NCI-H82 (cell line): ENCODE results near the gene DHRS11.

Source experiments
- DNase-seq: peaks from one replicate; lab custom pipeline; 2025; lab: John Stamatoyannopoulos, UW

Gene DHRS11, protein sequence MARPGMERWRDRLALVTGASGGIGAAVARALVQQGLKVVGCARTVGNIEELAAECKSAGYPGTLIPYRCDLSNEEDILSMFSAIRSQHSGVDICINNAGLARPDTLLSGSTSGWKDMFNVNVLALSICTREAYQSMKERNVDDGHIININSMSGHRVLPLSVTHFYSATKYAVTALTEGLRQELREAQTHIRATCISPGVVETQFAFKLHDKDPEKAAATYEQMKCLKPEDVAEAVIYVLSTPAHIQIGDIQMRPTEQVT

DNA sequence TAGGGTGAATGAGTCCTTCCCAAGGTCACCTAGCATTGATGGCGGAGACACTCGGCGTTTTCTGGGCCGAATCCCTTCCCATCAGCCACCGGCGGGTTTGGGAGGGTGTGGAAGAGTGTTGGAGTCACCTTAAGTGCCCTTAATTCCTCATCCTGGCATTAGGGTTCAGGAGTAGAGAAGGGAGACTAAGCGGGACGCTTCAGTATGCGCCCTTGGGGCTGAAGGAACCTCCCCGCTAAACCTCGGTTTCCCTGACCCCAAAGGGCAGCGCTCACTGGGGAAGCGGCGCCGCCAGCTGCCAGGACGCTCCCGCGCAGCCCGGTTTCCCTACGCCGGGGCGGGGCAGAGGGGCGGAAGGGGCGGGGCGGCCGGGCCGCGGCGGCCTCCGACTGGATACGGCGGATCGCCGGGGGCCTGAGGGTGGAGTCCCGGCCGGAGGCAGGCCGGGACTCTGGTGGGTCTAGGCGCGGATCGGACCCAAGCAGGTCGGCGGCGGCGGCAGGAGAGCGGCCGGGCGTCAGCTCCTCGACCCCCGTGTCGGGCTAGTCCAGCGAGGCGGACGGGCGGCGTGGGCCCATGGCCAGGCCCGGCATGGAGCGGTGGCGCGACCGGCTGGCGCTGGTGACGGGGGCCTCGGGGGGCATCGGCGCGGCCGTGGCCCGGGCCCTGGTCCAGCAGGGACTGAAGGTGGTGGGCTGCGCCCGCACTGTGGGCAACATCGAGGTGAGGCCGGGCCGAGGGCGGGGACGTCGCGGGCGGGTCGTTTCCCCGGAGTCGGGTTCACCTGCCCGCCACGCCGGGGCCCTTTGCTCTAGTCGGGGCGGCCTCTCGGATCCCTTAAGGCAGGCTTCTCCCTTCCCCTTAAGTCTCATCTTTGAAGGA is at the start of gene DHRS11:
DHRS11 (plus strand) TSS at position 446 of the 882 bp plus-strand sequence; CDS start at position 577, 131 bp downstream.
- DNase-seq: peak; percentile 88

DNA sequence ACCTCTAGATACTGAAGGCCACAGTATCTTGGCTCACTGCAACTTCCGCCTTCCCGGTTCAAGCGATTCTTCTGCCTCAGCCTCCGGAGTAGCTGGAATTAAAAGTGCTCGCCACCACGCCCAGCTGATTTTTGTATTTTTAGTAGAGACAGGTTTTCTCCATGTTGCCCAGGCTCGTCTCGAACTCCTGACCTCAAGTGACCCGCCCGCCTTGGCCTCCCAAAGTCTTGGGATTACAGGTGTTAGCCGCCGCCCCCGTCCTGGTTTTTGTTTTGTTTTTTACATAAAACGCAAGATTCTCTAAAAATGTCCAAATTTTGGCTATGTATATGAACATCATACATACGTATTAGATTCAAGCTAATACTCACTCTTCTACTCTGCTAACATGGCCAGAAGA is 48.9 kb upstream of the DHRS11 start:
- DNase-seq: no peak

DNA sequence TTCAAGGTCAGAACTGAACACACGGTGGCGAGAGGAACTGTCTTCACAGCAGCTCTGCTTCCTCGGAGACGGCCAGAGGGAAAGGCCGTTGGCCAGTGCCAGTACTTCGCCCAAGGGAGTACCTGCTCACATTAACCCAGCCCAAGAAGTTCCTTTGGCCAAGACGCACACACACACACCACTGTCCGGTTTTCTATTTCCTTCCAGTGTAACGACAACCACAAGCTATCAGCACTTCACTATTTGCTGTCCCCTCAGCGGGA is 47.7 kb upstream of the DHRS11 start:
- DNase-seq: peak; percentile 68

DNA sequence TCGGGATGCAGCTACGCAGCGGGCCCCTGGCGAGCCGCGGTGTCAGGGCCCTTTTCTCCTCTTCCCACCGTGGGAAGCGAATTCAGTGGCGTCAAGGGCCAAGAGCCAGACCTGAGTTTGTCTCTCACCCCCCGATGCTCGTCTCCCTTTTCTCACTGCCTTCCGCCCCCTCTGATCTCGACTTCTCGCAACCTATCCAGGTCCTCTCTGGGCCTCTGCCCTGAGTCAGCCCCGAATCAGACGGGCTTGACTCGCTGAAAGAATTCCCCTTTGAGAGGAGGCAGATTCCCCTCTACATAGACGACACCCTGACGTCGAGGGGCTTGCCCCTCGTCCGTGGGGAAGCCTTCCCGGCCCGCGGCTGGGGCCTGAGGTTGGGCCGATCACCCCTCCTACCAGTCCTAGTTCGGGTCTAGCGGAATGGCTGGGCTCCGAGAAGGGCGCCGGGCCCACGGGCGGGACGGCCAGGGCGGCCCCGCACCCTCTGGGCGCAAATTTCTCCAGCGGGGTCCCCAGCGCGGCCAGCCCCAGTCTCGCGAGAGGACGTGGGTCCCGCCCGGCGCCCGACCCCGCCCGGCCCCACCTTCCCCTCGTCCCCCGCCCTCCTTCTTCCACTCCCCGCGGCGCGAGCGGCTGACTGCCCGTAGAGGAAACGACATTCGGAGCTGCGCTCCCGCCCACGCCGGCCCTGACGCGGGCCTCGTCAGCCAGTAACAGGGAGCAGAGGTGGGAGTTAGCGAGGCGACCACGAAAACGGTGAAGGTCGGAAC is 47.2 kb upstream of the DHRS11 start, which contains the start of gene GGNBP2:
GGNBP2 (plus strand) TSS at position 613 of the 770 bp plus-strand sequence. CDS start 806 bp downstream, outside the sequence.
- DNase-seq: peak; percentile 94

DNA sequence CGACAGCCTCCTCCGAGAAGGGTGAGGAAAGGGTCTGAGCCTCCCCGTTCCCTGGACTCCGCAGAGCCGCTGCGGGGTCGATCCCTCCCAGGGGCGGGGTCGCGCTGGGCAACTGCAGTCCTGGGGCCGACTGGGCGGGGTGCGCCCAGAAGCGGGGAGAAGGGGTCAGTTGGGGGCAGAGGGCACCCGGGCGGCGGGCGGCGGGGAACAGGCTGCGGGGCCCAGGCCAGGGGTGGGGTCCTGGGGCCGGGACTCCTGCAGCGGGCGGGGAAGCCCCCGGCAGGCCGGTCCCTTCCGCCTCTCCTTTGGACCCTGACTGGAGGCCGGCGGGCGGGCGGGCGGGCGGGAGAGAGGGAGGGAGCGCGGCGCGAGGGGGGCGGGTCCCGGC is 46.6 kb upstream of the DHRS11 start:
- DNase-seq: peak; percentile 87

DNA sequence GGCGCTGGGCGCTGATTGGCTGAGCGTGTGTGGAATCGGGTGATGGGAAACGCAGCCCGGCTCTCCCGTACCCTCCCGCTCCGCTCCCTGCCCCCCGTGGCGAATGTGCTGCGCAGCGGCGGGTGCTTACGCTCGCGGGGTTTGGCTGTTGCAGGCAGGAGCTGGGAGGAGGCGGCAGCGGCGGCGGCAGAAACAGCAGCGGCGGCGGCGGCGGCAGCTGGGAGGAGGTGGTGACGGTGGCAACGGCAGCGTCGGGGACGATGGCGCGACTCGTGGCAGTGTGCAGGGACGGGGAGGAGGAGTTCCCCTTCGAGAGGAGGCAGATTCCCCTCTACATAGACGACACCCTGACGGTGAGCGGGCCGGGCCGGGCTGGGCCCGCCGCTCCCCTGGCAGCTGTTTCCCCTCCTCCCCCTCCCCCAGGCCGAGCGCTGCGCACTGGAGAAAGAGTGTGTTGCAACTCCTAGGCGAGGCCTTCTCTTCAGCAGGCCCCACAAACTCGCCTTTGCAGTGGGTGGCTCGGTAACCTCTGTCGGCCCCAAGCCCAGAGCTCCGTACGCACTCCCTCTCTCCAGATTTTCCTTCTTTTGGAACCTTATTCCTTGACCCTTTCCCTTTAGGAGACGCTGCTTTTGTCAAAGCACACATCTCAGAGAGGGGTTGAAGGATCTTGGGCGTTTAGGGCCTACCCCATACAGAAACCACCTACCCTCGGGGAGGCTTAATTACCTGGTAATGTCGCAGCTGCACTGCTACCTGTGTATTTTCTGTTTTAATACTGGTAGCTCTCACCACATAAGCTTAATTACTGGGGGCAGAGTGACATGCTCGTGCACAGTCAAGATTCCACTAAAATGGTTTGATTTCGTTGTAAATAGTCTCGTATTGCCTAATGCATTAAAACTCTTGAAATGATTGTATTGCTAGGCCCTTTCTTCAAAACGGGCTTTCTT is 45.9 kb upstream of the DHRS11 start:
- peak; percentile 98 for DNase-seq

DNA sequence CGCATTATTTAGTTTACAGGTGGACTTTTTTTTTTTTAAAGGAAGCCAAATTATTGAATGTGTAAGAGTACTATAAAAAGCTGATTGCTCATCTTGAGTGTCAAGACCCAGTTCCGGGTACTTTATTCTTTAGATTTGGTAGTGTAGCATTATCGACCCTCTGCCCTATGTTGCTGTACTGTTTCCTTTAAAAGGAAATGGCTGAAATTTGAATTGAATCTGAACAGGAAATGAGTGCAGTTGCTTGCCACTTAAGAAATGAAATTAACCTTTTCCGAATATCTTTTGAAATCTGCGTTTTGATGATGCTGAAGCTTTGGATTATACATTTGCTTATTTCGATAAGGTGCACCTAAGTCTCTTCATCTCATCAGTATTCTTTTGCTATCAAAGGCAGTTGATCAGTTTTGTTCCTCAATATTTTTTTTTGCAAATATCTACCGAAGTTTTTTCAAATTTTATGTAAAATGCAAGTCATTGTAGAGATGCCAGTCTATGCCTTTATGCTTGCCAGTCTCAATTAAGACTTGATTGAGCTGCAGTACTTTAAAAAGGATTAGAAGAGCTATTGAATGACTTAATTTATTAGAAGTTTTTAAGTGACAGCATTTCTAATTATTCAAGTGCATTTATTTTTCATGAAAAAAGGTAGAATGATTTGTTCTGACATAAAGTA is 45.1 kb upstream of the DHRS11 start:
- no peak for DNase-seq

DNA sequence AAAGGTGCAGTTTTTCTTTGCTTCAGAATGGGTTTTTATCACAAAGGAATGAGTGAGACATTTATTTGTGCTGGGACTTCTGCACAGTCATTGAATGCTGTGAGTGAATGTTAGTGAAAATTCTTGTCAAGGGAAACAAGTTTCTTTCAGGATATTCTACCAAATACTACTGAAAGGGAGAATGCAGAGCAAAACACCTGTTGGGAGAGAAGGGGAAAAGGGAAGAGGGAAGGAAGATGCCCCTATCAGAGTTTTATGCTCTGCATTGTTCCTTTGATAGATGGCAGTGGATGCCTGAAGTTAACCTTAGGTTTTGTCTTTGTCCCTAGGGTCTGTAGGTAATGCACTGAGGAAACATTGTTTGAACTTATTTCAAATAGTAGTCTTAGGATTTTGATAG is 43.9 kb upstream of the DHRS11 start:
- DNase-seq: no peak

DNA sequence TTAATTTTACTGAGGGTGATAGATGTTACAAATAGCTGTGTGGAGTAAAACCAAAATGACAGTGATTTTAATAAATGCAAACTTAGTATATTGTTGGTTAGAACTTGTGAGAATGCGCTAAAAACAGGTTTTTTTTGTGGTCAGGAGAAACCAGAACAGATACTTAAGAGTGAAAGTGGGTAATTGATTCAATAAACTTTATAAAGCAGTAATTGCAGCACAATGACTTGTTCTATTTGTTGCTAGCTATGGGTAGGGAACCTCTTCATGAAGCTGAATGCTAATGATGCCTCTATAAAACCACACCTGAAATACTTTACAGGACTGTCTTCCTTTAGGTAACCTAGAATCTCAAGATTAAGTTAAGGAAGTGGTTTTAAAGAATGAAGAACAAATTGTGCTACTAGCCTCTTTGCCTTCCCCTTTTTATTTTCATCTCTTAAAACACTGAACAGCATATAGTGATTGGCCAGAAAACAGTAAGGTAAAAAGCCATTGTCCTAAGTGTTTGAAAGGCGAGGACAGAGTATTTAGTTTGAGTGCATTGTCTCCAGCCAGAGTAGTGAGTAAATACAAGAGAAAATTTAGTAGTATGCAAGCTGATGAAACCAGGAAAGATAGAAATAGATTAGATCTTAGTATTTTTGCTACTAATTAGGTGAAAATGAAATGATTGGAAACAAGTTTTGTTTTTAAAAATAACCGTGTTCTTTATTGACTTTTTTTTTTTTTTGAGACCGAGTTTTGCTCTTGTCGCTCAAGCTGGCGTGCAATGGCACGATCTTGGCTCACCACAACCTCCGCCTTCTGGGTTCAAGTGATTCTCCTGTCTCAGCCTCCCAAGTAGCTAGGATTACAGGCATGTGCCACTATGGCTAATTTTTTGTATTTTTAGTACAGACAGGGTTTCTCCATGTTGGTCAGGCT is 40.9 kb upstream of the DHRS11 start:
- DNase-seq: no peak

DNA sequence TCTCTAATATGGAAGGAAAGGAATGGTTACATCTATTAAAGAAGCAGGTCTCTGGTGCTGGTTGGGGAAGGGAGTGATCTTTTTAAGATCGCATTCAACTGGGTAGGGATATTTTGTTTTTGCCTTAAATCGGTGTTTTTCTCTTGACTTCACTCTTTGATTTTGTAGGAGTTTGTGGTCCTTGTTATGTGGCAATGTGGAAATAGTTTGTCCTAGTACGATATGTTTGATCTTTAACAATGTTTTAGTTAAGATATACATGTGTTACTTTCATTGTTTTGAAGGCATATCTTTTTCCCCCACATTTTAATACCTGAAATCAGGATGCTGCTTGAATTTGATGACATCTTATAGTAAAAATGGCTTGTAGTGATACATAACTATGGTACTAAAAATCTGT is 38.2 kb upstream of the DHRS11 start:
- no peak for DNase-seq

DNA sequence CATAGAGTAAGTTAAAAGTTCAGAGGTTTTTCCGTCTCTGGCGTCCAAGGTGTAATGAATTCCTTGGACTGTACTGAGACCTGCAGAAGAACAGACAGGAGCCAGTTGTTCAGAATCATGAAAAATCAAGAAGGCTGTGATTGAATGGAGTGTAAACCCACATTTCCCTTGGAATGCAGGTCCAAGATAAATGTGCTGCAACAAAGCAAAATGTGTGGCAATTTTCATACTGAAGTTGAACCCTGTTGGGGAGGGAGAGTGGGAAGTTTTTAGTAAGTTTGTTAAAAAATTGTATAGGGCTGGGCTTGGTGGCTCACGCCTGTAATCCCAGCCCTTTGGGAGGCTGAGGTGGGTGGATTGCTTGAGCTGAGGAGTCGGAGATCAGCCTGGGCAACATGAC is 25.6 kb upstream of the DHRS11 start:
- no peak for DNase-seq

DNA sequence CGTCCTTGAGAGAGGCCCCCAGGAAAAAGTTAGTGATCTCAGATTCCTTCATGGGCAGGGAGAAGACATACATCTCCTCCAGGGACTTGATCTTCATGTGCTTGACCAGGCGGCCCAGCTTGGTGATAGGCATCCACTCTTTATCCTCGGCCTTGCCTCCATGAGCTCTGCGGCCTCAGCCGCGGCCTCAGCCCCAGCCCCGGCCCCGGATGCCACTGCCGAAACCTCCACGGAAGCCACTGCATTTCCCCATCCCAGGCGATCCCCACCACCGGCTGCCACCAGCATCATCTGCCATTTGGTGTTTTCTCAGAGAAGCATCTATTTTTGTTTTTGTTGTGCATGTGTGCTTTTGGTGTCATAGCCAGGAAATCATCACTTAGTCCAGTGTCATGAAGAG is 16.7 kb upstream of the DHRS11 start:
- DNase-seq: no peak

DNA sequence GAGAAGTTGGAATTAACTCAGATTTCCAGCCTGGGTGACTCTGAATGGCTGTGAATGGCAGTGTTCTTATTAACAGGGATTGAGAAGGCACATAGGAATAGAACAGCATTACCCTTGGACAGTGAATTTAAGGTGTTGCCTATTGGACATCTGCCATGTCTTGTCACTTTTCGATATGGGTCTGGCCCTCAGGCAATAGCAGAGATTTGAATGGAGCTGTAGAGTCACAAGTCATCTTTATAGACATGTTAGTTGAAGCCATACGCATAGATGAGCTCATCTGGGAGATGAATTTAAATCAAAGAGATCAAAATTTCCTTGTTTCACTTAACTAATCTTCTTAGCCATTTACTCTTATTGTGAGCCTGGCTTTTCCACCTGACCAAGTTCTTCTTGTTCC is 14.9 kb upstream of the DHRS11 start:
- no peak for DNase-seq

DNA sequence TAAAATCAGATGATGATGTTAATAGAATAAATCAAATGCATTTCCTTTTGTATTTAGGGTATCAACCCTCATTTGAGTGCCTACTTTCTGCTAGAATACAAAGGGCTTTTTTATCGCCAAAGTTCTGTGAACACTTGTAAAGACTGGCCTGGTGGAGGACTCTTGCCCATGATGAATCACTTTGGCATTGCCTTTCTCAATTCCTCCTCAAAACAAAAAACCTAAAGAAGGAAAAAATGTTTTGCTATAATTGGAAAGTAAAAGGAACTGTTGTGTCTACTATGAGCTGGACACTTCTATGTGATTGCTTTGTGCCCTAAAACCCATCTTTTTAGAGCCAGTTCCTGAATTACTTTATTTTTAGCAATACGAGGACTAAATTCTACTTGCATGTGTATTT is 13.0 kb upstream of the DHRS11 start:
- DNase-seq: no peak

DNA sequence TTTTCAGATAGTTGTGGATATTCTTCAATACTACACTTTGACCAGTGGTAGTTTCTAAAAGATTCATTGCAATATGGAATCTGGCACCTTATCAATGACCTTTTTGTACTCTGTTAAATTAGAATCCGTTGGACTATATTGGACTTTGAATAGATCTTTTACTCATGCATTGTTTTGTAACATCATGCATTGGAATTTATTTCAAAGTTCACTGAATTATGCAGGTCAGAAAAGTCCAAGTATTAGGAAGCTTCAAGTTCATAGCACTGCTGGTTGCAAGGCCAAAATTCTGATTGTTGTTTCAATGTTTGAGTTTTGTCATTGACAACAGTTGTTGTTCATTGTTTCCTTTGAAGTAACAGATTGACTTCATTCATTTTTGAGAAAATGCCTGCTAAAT is 7.9 kb upstream of the DHRS11 start:
- DNase-seq: no peak

DNA sequence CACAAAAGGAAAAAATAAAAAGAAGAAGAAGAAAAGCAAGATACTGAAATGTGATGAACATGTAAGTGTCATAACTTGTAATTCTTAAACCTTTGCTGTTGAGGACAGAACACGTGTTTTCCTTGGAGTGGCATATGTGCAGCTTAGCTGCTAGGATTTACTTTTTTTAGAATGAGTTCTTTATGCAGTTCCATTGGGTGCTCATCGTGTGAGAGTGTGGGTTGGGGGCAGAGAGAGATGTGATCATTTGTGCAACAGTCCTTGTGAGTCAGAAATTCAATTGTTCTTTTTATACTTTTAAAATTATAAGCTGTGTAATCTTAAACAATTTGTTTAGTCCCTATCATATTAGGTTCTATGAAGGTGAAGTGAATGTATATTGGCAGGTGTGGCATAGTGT is 5.5 kb upstream of the DHRS11 start:
- DNase-seq: no peak

DNA sequence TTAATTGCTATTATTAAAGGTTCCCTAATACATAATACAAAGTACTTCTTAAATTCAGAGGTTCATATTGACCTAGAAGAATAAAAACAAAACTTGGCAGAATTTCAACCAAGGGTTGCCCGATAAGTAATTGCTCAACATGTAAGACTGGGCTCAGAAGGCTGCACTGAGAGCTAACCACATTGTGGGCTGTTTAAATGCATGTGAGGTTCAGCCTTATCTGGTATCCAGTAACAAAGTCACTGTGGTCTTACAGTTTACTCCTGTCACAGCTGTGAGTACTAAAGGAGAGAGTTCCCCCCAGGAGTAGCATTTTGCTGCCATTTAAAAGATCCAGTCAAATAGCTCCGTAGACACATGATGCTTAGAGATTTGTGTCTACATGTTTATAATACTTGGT is 1.6 kb upstream of the DHRS11 start:
- no peak for DNase-seq

DNA sequence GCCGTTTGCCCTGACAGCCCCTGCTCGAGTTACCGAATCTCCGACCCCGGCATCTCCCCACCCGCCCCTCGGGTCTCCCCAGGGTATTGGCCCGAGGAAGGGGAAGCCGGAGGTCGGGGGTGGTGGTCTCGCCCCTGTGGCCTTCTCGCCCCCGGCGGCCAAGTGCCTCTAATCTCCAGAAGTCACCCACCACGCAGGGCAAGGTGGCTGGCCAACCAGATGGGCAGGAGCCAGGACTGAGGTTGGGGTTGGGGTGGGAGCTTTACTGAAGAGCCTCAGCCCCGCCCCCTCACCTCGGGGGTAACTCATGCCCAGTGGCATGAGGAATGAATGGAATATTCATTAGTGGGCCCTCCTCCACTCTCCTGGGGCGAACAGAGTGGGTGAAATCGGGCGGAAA is 637 bp downstream of the DHRS11 start:
- peak; percentile 67 for DNase-seq

DNA sequence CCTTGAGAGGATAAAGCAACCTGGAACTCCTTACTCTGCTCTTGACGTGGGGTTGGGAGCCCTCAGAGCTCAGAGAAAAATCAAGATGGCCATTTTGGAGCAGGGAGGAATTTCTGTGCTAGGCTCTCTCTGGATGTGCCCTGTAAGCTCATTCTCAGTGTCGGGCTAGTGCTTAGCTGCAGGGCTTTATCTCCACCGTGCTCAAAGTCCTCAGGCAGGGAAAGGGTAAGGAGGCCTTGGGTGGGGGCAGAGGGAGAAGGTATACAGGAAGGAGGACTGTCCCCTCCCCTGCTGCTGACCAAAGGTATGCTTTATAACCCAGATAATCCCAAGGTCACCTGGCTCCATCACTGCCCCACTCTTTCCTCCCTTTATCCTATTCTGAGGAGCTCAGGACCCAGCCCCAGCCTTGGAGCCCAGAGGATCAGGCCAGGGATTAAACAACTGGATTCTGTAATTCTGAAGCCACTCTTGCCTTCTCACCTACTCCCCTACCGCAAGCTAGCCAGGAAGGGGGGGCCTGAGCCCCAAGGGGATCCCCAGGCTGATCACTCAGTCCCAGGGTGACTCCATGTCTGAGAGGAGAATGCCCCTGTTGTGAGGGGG is 1.1 kb downstream of the DHRS11 start:
- peak; percentile 57 for DNase-seq
